ENCODE results near the gene NAPG. TPM values are rescaled to one million over a fixed set of nuclear protein-coding genes. Genes with fewer than 3 reads are reported as not detected.

The NAPG gene
- total RNA-seq, 4 donors from 2014 or later = 13.8 to 29.6 (median 19.5) TPM

DNA sequence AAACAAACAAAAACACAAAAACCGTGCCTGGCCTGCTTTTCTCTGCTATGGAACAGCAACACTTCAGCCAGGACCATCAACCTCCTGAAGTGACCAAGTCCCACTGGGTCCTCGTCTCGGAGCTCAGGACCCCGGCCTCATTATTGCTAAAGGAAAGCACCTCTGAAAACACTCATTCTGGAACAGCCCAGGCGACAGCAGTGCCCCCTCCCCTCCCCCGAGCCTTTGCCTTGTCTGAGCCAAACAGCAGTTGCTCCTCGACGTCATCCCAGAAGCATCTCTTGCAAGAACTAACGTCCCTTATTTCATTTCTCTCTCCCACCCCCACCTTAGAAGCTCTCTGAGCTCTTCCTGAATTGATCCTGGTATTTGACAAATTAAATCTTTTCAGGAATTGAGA lies 44.0 kb upstream of the NAPG start:
- no peak overlapping the region for H3K27ac ChIP-seq
- intact Hi-C loops (cut with DNase I; ENCODE audit: low total_unique reads) (no loop called here), in situ Hi-C loops (cut with MboI; ENCODE audit: low sequenced_read_pairs in 4 of 4) (no loop called here)
- H3K27me3 ChIP-seq = no peaks in the 10 kb centered on the region
- no peaks in the 10 kb centered on the region for H3K9me3 ChIP-seq
- no peaks in the 10 kb centered on the region for H3K36me3 ChIP-seq
- no peak for DNase-seq
- TF ChIP-seq POLR2A (IDR thresholded peaks at IDR 0.05) = no peak
- TF ChIP-seq, protein P1, sequence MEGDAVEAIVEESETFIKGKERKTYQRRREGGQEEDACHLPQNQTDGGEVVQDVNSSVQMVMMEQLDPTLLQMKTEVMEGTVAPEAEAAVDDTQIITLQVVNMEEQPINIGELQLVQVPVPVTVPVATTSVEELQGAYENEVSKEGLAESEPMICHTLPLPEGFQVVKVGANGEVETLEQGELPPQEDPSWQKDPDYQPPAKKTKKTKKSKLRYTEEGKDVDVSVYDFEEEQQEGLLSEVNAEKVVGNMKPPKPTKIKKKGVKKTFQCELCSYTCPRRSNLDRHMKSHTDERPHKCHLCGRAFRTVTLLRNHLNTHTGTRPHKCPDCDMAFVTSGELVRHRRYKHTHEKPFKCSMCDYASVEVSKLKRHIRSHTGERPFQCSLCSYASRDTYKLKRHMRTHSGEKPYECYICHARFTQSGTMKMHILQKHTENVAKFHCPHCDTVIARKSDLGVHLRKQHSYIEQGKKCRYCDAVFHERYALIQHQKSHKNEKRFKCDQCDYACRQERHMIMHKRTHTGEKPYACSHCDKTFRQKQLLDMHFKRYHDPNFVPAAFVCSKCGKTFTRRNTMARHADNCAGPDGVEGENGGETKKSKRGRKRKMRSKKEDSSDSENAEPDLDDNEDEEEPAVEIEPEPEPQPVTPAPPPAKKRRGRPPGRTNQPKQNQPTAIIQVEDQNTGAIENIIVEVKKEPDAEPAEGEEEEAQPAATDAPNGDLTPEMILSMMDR (IDR thresholded peaks at IDR 0.05 in 4 of 5, conservative IDR thresholded peaks at IDR 0.05 in 1 of 5) = no peak
- no peak overlapping the region for H3K4me3 ChIP-seq
- peaks cover 0 to 2% of the 10 kb centered on the region in 2 donors for H3K4me1 ChIP-seq
- ATAC-seq = no peak

DNA sequence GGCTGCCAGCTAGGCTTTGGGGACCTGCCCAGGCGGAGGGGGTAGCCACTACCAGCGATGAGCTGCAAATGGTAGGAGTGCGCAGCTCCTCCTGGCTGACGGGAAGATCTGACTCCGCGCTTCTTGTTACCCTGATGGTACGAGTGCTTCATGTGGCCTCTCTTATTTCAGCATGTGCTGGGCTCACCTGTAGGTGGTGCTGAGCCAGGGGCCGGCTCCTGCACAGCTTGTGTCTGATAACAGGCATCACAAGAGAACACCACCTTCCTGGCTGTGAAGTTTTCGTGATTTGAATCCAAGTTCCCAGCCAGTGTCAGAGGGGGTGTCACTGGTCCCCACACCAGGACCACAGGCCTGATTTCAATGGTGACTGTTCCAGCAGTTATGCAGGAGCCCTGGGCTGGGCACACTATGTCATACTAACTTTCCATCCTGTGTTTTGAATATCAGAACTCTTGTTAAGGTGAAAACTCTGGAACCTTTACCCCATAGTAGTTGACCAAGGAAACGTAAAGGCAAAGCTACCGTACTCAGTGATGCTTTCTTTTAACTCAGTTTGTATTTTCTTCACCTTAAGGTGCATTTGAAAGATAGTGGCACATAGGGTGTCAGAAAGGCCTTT lies 43.4 kb upstream of the NAPG start:
- ATAC-seq (no peak), DNase-seq (no peak)
- Histone ChIP-seq H3K36me3 (no peaks in the 10 kb centered on the region), H3K4me3 (no peak overlapping the region), H3K9me3 (no peaks in the 10 kb centered on the region), H3K27me3 (no peaks in the 10 kb centered on the region), H3K4me1 (no peaks in the 10 kb centered on the region), H3K27ac (no peak overlapping the region)
- intact Hi-C loops (cut with DNase I; ENCODE audit: low total_unique reads) (no loop called here), in situ Hi-C loops (cut with MboI; ENCODE audit: low sequenced_read_pairs in 4 of 4) (no loop called here)
- no peak for TF ChIP-seq POLR2A (IDR thresholded peaks at IDR 0.05)
- TF ChIP-seq, protein P1 (IDR thresholded peaks at IDR 0.05 in 4 of 5, conservative IDR thresholded peaks at IDR 0.05 in 1 of 5) = no peak

DNA sequence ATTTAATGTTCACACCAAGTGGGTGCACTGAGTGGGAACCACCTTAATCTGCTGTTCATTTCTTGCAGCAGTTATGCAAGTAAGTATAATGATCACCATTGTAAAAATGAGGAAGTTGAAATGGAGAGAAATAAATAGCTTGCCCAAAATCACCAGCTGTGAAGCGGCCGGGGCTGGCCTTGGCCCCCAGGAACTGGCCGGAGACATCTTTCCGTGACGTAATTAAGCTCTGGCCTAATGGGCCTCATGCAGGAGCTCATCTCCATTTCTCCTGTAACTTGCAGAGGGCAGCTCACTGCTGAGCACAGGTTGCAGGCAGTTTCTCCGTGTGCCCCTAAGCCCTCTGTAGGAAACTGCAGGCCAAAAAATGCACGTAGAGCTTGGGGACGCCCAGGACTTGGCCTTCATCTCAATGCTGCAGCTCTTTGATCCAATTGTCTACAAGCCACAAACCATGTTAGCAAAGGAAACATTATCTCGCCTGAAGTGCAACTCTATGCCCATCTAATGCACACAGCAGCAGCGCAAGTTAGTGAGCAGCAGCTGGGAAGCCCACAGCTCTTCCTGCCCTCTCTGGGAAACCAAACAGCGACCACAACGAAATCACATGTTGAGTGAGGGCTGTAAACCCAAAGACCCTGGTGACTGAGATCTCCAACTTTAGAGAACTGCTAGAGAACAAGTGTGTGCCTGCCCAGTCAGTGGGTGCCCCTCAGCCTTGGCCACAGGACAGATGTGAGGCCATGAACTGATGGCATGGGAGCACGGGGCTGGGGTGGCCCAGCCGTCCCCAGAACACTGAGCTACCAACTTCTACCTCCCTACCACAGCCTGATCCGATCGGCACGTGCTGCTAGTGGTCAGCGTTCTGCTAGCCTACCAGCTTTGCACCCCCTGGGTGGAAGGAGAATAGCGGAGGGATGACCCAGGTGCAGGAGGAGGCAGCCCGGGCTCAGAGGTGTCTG lies 42.6 kb upstream of the NAPG start:
- H3K27ac ChIP-seq = no peak overlapping the region
- ATAC-seq = no peak

DNA sequence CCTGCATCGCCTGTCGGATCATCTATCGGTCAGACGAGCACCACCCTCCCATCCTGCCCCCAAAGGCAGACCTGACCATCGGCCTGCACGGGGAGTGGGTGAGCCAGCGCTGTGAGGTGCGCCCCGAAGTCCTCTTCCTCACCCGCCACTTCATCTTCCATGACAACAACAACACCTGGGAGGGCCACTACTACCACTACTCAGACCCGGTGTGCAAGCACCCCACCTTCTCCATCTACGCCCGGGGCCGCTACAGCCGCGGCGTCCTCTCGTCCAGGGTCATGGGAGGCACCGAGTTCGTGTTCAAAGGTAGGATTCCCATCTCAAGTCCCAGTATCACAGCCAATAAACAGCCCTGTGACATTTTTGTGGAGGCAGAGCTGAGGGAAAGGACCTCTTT lies 40.4 kb upstream of the NAPG start:
- no peaks in the 10 kb centered on the region for H3K36me3 ChIP-seq
- no peaks in the 10 kb centered on the region for H3K27me3 ChIP-seq
- H3K27ac ChIP-seq = no peak overlapping the region
- no peak overlapping the region for H3K4me3 ChIP-seq
- no peaks in the 10 kb centered on the region for H3K4me1 ChIP-seq
- in situ Hi-C loops (cut with MboI; ENCODE audit: low sequenced_read_pairs in 4 of 4) = no loop called here
- no peaks in the 10 kb centered on the region for H3K9me3 ChIP-seq
- TF ChIP-seq, protein P1 (IDR thresholded peaks at IDR 0.05 in 4 of 5, conservative IDR thresholded peaks at IDR 0.05 in 1 of 5) = no peak
- no peak for TF ChIP-seq POLR2A (IDR thresholded peaks at IDR 0.05)
- ATAC-seq (no peak), DNase-seq (no peak)
- intact Hi-C loops (cut with DNase I; ENCODE audit: low total_unique reads) = no loop called here

More for the DNA sequence above, 42.6 kb upstream of the NAPG start:
- peak in 1 of 2 donors; percentile 28 for DNase-seq
- Histone ChIP-seq H3K9me3 (no peaks in the 10 kb centered on the region), H3K27me3 (no peaks in the 10 kb centered on the region), H3K4me1 (no peaks in the 10 kb centered on the region), H3K4me3 (no peak overlapping the region), H3K36me3 (no peaks in the 10 kb centered on the region)
- intact Hi-C loops (cut with DNase I; ENCODE audit: low total_unique reads) (no loop called here), in situ Hi-C loops (cut with MboI; ENCODE audit: low sequenced_read_pairs in 4 of 4) (no loop called here)
- TF ChIP-seq, protein P1 (IDR thresholded peaks at IDR 0.05 in 4 of 5, conservative IDR thresholded peaks at IDR 0.05 in 1 of 5) = no peak
- no peak for TF ChIP-seq POLR2A (IDR thresholded peaks at IDR 0.05)
